Panc1 (cell line): ENCODE results near the gene ZNF184.

Source experiments
- SIN3A ChIP-seq: IDR thresholded peaks from 2 replicates; pipeline ENCODE4 v1.6.1; 2012; ENCODE audit warnings: low read depth, mild to moderate bottlenecking, low read length, moderate library complexity, borderline replicate concordance; ENCODE audit not compliant: insufficient read depth
- TF ChIP-seq, protein P1 (sequence below): fragments of 450-650 bp; IDR thresholded peaks from 2 replicates; pipeline ENCODE4 v1.5.1; 2017; ENCODE audit warnings: mild to moderate bottlenecking
- TF ChIP-seq, protein P2 (sequence below), 2 experiments: IDR thresholded peaks; 2 replicates each; pipeline ENCODE4 v1.6.1; 2011 to 2012; ENCODE audit warnings: low read depth in 2 of 2, control low read depth in 1 of 2, low read length in 1 of 2, mild to moderate bottlenecking in 1 of 2, moderate library complexity in 1 of 2; ENCODE audit not compliant: insufficient read depth in 1 of 2

DNA sequence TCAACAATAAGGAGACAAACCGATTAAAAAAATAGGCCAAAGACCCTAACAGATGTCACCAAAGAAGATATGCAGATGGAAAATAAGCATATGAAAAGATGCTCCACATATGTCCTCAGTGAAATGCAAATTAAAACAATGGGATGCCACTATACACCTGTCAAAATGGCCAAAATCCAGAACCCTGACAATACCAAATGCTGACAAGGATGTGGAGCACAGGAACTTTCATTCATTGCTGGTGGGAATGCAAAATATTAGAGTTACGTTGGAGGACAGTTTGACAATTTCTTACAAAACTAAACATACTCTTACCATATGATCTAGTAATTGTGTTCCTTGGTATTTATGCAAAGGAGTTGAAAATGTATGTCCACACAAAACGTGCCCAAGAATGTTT, 1.8 kb upstream of the ZNF184 start:
- TF ChIP-seq, protein P1, sequence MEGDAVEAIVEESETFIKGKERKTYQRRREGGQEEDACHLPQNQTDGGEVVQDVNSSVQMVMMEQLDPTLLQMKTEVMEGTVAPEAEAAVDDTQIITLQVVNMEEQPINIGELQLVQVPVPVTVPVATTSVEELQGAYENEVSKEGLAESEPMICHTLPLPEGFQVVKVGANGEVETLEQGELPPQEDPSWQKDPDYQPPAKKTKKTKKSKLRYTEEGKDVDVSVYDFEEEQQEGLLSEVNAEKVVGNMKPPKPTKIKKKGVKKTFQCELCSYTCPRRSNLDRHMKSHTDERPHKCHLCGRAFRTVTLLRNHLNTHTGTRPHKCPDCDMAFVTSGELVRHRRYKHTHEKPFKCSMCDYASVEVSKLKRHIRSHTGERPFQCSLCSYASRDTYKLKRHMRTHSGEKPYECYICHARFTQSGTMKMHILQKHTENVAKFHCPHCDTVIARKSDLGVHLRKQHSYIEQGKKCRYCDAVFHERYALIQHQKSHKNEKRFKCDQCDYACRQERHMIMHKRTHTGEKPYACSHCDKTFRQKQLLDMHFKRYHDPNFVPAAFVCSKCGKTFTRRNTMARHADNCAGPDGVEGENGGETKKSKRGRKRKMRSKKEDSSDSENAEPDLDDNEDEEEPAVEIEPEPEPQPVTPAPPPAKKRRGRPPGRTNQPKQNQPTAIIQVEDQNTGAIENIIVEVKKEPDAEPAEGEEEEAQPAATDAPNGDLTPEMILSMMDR = no peak
- TF ChIP-seq, protein P2, sequence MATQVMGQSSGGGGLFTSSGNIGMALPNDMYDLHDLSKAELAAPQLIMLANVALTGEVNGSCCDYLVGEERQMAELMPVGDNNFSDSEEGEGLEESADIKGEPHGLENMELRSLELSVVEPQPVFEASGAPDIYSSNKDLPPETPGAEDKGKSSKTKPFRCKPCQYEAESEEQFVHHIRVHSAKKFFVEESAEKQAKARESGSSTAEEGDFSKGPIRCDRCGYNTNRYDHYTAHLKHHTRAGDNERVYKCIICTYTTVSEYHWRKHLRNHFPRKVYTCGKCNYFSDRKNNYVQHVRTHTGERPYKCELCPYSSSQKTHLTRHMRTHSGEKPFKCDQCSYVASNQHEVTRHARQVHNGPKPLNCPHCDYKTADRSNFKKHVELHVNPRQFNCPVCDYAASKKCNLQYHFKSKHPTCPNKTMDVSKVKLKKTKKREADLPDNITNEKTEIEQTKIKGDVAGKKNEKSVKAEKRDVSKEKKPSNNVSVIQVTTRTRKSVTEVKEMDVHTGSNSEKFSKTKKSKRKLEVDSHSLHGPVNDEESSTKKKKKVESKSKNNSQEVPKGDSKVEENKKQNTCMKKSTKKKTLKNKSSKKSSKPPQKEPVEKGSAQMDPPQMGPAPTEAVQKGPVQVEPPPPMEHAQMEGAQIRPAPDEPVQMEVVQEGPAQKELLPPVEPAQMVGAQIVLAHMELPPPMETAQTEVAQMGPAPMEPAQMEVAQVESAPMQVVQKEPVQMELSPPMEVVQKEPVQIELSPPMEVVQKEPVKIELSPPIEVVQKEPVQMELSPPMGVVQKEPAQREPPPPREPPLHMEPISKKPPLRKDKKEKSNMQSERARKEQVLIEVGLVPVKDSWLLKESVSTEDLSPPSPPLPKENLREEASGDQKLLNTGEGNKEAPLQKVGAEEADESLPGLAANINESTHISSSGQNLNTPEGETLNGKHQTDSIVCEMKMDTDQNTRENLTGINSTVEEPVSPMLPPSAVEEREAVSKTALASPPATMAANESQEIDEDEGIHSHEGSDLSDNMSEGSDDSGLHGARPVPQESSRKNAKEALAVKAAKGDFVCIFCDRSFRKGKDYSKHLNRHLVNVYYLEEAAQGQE (IDR thresholded peaks at IDR 0.05; ENCODE audit: insufficient read depth in 1 of 2, low read depth in 2 of 2, low read length in 1 of 2) = no peak
- TF ChIP-seq SIN3A = no peak
